GM12891 (cell line): ENCODE measurements around the gene KDM2B.

ENCODE experiments used
- DNase-seq: peaks from one replicate; pipeline ENCODE4 v3.0.0; 2011; ENCODE audit warnings: low spot score; ENCODE audit not compliant: insufficient read length
- FAIRE-seq: peaks from 2 replicates; lab custom pipeline; 2011; peaks lifted over from hg19 to GRCh38; lab: Jason Lieb, UNC
- PAX5 ChIP-seq: IDR thresholded peaks from 2 replicates; pipeline ENCODE4 v1.6.1; 2011; ENCODE audit warnings: low read length, moderate library complexity, mild to moderate bottlenecking; ENCODE audit not compliant: insufficient read depth, severe bottlenecking
- POLR2A ChIP-seq: IDR thresholded peaks from 2 replicates; pipeline ENCODE4 v1.6.1; 2011; ENCODE audit warnings: low read depth, low read length, control low read depth
- POLR2AphosphoS5 ChIP-seq: IDR thresholded peaks from 2 replicates; pipeline ENCODE4 v1.6.1; 2011; ENCODE audit warnings: low read depth, low read length, control low read depth
- POU2F2 ChIP-seq: IDR thresholded peaks from 2 replicates; pipeline ENCODE4 v1.6.1; 2011; ENCODE audit warnings: low read depth, mild to moderate bottlenecking, control low read depth, low read length, moderate library complexity
- SPI1 ChIP-seq: IDR thresholded peaks from 2 replicates; pipeline ENCODE4 v1.6.1; 2011; ENCODE audit warnings: low read depth, low read length, control low read depth
- TAF1 ChIP-seq: IDR thresholded peaks from 2 replicates; pipeline ENCODE4 v1.6.1; 2011; ENCODE audit warnings: low read depth, low read length, control low read depth

KDM2B gene

GRCh38 chr12:121576851-121577391 lies 3.9 kb downstream of the KDM2B start:
- FAIRE-seq = no peak
- no peak for DNase-seq
- TF ChIP-seq PAX5 = no peak
- TF ChIP-seq TAF1 = no peak
- TF ChIP-seq POLR2A = no peak
- no peak for TF ChIP-seq POU2F2
- TF ChIP-seq SPI1 = no peak
- no peak for TF ChIP-seq POLR2AphosphoS5

GRCh38 chr12:121575952-121576625 lies 4.7 kb downstream of the KDM2B start:
- DNase-seq = no peak
- FAIRE-seq = no peak
- TF ChIP-seq PAX5 = no peak
- no peak for TF ChIP-seq POU2F2
- TF ChIP-seq SPI1 = no peak
- no peak for TF ChIP-seq POLR2AphosphoS5
- TF ChIP-seq TAF1 = no peak
- no peak for TF ChIP-seq POLR2A

GRCh38 chr12:121575051-121575450 lies 5.8 kb downstream of the KDM2B start:
- DNase-seq (no peak), FAIRE-seq (no peak)
- TF ChIP-seq TAF1 = no peak
- no peak for TF ChIP-seq POLR2A
- no peak for TF ChIP-seq SPI1
- TF ChIP-seq POU2F2 = no peak
- no peak for TF ChIP-seq POLR2AphosphoS5
- no peak for TF ChIP-seq PAX5

GRCh38 chr12:121574025-121574424 lies 6.8 kb downstream of the KDM2B start:
- DNase-seq = no peak
- FAIRE-seq = no peak
- no peak for TF ChIP-seq POLR2AphosphoS5

GRCh38 chr12:121571920-121572319 lies 8.9 kb downstream of the KDM2B start:
- FAIRE-seq = no peak

GRCh38 chr12:121570467-121571283 lies 10.1 kb downstream of the KDM2B start:
- DNase-seq (no peak), FAIRE-seq (no peak)
- TF ChIP-seq SPI1 (no peak), POU2F2 (no peak), PAX5 (no peak), TAF1 (no peak), POLR2AphosphoS5 (no peak), POLR2A (no peak)

More at GRCh38 chr12:121571920-121572319, 8.9 kb downstream of the KDM2B start:
- no peak for DNase-seq
- no peak for TF ChIP-seq POU2F2
- TF ChIP-seq SPI1 = no peak
- no peak for TF ChIP-seq POLR2AphosphoS5
- no peak for TF ChIP-seq PAX5
- no peak for TF ChIP-seq TAF1
- no peak for TF ChIP-seq POLR2A

GRCh38 chr12:121568971-121569751 lies 11.7 kb downstream of the KDM2B start:
- FAIRE-seq = no peak
- no peak for DNase-seq
- TF ChIP-seq POU2F2 (no peak), POLR2AphosphoS5 (no peak), TAF1 (no peak), PAX5 (no peak), SPI1 (no peak), POLR2A (no peak)

- no peak for TF ChIP-seq POLR2AphosphoS5
- no peak for TF ChIP-seq POLR2A
- TF ChIP-seq TAF1 = no peak
- no peak for TF ChIP-seq SPI1
- DNase-seq = no peak
- no peak for FAIRE-seq
Observed at GRCh38 chr12:121568518-121568917, 12.3 kb downstream of the KDM2B start.

GRCh38 chr12:121565076-121565475 lies 15.7 kb downstream of the KDM2B start:
- no peak for FAIRE-seq
- TF ChIP-seq POLR2AphosphoS5 (no peak), POU2F2 (no peak), PAX5 (no peak), SPI1 (no peak)
- no peak for DNase-seq
